Transverse colon (tissue), 4 donors: Measurements from ENCODE around the gene MAPRE2.

Experiments used
- CTCF ChIP-seq, 5 experiments: fragments of 200-600 bp in 3 of 5; fragments of 450-650 bp in 2 of 5; sonication (generic) in 3 of 5; IDR thresholded peaks; 1 replicate in 2 of 5; 2 replicates in 3 of 5; pipeline ENCODE4 v1.5.1; 2016 to 2017; ENCODE audit warnings: antibody characterized with exemption in 5 of 5, inconsistent platforms in 3 of 5, mild to moderate bottlenecking in 2 of 5, moderate library complexity in 1 of 5
- EP300 ChIP-seq: sonication (generic); formaldehyde crosslinking; IDR thresholded peaks from one replicate; pipeline ENCODE4 v1.6.1; 2017; ENCODE audit warnings: antibody characterized with exemption, low read depth
- POLR2A ChIP-seq: fragments of 450-650 bp; IDR thresholded peaks from one replicate; pipeline ENCODE4 v1.6.1; 2016; ENCODE audit warnings: antibody characterized with exemption, mild to moderate bottlenecking, moderate library complexity
- POLR2AphosphoS5 ChIP-seq, 3 donors: sonication (generic); formaldehyde crosslinking; IDR thresholded peaks; one replicate each; pipeline ENCODE4 v1.6.1; 2016; ENCODE audit warnings: antibody characterized with exemption in 3 of 3

GRCh38 chr18:35089891-35090550 lies 48.8 kb downstream of the MAPRE2 start:
- no peak for TF ChIP-seq CTCF (IDR thresholded peaks at IDR 0.05)
- no peak for TF ChIP-seq POLR2A
- TF ChIP-seq POLR2AphosphoS5 (IDR thresholded peaks at IDR 0.05): no peak
- no peak for TF ChIP-seq EP300
